HG03342 (cell line): Measurements from ENCODE around the gene ZNRF3.
"Not testable (repeated sequence)": the region's sequence is repeated elsewhere in the genome, so short reads cannot be mapped to it uniquely, and the experiment has no call there.

ENCODE experiments used
- ATAC-seq: cut with Tn5 transposase; IDR thresholded peaks from one replicate; pipeline ENCODE4 v1.9.1; 2021; ENCODE audit warnings: mild to moderate bottlenecking, moderate library complexity; ENCODE audit not compliant: unreplicated experiment

The ZNRF3 gene

GRCh38 chr22:28883917-28884746 is 760 bp downstream of the ZNRF3 start:
- peak; percentile 31 for ATAC-seq

GRCh38 chr22:28884747-28885350 is 1.5 kb downstream of the ZNRF3 start:
- ATAC-seq, result no peak

GRCh38 chr22:28885939-28886338 is 2.6 kb downstream of the ZNRF3 start:
- ATAC-seq, result no peak

GRCh38 chr22:28886679-28887078 is 3.3 kb downstream of the ZNRF3 start:
- ATAC-seq, result not testable (repeated sequence)

GRCh38 chr22:28887725-28888459 is 4.5 kb downstream of the ZNRF3 start:
- no peak for ATAC-seq

GRCh38 chr22:28889478-28890024 is 6.2 kb downstream of the ZNRF3 start:
- no peak for ATAC-seq

- ATAC-seq, result no peak
These were observed 7.9 kb downstream of the ZNRF3 start for GRCh38 chr22:28891156-28891733.

GRCh38 chr22:28892175-28892731 is 8.9 kb downstream of the ZNRF3 start:
- ATAC-seq, result no peak

- ATAC-seq, result no peak
These were observed 10.4 kb downstream of the ZNRF3 start for GRCh38 chr22:28893810-28894209.

GRCh38 chr22:28894334-28894733 is 11.0 kb downstream of the ZNRF3 start:
- ATAC-seq, result no peak

GRCh38 chr22:28894807-28895206 is 11.4 kb downstream of the ZNRF3 start:
- ATAC-seq, result no peak

- no peak for ATAC-seq
These were observed 13.2 kb downstream of the ZNRF3 start for GRCh38 chr22:28896611-28897010.

GRCh38 chr22:28898233-28898629 is 14.9 kb downstream of the ZNRF3 start:
- no peak for ATAC-seq

- no peak for ATAC-seq
These were observed 16.0 kb downstream of the ZNRF3 start for GRCh38 chr22:28899199-28899853.

- no peak for ATAC-seq
These were observed 17.1 kb downstream of the ZNRF3 start for GRCh38 chr22:28900379-28900925.

GRCh38 chr22:28902490-28902889 is 19.1 kb downstream of the ZNRF3 start:
- no peak for ATAC-seq

GRCh38 chr22:28903080-28903479 is 19.7 kb downstream of the ZNRF3 start:
- ATAC-seq, result no peak

- no peak for ATAC-seq
These were observed 20.4 kb downstream of the ZNRF3 start for GRCh38 chr22:28903729-28904128.

GRCh38 chr22:28904211-28904896 is 21.0 kb downstream of the ZNRF3 start:
- ATAC-seq, result no peak
